Stimulated activated CD4-positive, alpha-beta T cell treated with anti-CD3 and anti-CD28 coated beads, Interleukin-12 subunit alpha, Interleukin-12 subunit beta, amount 100 ng/mL, for 24 hours (primary cell): ENCODE measurements around the gene ZP4.

Source experiments
- DNase-seq, 2 experiments: peaks; one replicate each; pipeline ENCODE4 v3.0.0-alpha.2; 2020; ENCODE audit warnings: low read depth in 2 of 2

Gene ZP4, protein sequence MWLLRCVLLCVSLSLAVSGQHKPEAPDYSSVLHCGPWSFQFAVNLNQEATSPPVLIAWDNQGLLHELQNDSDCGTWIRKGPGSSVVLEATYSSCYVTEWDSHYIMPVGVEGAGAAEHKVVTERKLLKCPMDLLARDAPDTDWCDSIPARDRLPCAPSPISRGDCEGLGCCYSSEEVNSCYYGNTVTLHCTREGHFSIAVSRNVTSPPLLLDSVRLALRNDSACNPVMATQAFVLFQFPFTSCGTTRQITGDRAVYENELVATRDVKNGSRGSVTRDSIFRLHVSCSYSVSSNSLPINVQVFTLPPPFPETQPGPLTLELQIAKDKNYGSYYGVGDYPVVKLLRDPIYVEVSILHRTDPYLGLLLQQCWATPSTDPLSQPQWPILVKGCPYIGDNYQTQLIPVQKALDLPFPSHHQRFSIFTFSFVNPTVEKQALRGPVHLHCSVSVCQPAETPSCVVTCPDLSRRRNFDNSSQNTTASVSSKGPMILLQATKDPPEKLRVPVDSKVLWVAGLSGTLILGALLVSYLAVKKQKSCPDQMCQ

DNA sequence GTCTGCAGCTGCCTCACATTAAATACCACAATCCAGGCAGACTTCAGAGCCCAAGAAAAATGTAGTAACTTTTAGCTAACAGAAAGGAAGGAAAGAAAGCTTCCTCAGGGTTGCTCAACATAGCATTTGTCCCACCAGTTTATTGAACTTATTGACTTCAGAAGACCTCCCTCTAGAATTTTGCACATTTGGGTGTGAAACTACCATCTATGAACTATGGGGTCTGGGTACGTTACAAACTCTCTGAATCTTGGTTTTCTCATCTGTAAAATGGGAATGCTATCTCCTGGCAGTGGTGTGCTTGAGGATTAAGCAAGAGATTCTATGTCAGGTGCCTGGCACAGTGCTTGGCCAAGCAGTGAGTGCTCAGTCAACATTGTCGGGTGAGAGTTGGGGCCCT, at the start of gene ZP4:
TSS of gene ZP4 (minus strand) at position 101 of the 400 bp plus-strand sequence. CDS start 287 bp downstream, outside the sequence.
- no peak for DNase-seq

DNA sequence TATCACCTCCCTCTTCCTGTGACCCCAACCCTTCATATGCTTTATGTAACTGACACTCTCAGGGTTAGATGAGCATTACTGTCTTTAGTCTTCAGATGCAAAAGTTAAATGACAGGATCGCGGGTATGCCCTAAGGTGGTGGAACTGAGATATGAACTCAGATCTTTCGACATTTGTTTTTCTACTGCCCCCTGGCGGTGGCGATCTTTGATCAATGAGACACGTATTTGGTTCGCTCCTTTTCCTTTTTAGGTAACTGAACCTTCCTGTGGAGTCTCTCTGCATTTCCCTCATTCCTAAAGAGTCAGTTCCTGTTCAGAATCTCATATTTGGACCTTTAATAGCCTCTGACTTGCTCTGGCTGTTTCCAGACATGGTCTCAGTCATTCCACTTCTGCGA, 47.8 kb upstream of the ZP4 start:
- no peak for DNase-seq

DNA sequence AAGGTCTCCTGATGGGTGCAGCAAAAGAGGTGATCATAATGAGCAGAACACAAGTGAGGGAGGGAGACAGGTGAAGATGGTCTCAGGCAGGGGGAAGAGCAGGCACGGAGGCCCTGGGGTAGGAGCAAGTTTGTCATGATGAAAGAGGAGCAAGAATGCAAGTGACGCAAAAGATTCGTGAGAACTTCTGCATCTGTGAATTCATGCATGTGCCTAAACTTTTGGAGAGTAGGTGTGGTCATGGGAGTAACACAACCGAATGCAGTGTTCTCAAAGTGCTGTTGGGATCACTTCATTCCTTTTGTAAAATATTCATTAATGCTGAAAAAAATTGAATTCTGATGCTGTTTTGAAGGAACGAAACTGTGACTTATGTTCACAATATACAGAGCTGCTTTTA, 47.3 kb upstream of the ZP4 start:
- DNase-seq = no peak

DNA sequence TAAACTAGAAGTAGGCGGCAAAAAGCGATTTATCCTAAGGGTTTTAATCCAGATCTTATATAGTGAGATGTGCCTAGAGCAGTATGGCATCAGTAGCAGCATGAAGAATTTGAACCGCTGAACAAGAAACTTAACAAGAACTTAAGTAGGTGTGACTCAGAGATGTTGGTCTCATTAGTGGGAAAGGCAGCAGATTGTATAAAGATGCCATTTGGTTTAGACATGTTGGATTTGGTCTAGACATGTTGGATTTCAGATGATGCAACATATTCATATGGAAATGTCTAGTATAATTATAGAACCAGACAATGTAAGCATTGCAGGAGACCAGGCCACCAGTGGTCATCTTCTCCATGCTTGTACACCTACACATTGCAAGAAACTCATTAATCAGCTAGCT, 42.1 kb upstream of the ZP4 start:
- no peak for DNase-seq

DNA sequence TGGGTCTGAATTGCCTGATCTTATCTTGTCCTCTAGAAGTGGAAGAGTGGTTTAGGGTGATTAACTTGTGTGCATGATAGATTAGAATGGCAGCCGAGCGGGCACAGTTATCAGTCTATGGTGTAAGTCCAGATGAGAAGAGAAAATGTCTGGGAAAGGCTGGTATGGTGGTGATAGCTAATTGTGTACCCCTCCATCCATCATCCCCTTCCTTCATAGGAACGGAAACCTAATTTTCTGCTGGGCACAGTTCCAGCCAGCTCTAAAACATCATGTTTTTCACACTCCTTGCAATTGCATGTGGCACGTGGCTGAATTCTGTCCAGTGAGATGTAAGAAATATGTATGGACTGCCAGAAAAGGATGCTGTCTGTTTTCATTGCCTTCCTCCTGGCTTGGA, 40.9 kb upstream of the ZP4 start:
- DNase-seq = no peak

DNA sequence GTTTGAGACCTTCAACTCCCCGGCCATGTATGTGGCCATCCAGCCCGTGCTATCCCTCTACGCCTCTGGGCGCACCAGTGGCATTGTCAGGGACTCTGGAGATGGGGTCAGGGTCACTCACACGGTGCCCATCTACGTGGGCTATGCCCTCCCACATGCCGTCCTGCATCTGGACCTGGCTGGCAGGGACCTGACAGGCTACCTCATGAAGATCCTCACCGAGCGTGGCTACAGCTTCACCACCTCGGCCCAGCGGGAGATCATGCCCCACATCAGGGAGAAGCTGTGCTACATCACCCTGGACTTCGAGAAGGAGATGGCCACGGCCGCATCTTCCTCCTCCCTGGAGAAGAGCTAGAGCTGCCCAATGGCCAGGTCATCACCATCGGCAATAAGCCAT, 36.5 kb upstream of the ZP4 start:
- DNase-seq = no peak

DNA sequence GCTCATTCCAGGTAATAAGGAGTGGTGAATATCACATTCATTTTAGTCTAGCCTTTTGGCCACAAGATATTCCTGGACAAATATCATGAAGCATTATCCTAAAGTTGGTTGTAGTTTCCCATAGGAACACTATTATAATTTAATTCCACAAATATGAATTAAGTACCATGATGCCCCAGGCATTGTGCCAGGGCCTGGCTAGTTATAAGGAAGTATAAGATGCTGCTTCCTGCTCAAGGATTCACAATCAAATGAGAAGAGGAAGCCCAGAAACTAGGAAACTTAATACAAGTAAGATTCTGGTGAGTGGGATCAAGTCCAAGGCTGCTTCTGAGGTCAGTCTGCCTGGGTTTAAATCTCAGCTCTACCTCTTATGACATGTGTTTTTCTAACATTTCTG, 30.6 kb upstream of the ZP4 start:
- no peak for DNase-seq

DNA sequence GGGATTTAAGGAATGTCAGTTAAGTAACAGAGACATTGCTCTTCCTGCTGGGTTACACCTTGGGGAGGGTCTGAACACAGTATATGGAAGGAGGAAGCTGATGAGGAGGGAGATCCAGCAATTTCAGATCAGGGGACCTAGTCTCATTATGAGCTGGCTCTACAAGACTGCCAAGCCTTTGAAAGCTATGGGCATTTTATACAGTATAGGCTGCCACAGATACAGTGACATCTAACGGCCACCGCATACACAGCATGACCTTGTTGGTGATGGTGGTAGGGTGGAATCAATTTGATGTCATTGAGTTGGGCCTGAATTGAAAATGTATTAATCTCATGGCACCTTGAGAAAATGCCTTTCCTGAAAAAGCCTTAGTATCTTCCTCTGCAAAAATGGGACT, 22.6 kb upstream of the ZP4 start:
- no peak for DNase-seq

DNA sequence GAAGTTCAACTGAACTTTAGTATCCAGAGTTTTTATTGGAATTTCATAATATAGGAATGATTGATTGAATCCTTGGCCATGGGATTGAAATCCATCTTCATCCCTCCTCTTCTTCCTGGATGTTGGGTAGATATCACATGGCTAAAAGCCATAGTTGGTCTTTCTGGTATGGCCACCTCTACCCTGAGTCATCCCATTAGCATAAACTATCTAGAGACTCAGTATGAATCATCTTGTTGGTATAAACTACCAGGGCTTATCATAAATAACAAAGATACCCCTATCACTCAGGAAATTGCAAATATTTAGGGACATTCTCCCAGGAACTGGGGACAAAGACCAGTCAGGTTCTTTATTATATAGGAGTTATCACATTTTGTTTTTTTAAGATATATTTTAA, 21.2 kb upstream of the ZP4 start:
- DNase-seq = no peak

DNA sequence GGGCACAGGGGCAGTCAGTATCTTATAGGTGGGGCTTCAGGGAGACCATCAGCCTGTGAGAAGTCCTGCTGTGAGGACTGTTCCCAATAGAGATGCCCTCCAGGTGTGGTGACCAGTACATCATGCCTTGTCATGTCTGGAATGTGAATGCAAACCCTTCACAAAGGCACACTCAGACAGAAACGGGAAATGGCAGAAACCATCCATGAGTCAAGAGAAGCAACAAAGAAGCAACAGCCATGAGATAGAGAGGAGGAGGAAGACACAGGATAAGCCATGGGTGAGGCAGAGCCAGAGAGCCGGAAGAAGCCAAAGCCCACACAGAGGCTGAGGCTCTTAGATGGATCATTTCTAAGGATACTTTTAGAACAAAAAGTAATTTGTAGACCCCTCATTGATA, 20.1 kb upstream of the ZP4 start:
- DNase-seq = no peak

DNA sequence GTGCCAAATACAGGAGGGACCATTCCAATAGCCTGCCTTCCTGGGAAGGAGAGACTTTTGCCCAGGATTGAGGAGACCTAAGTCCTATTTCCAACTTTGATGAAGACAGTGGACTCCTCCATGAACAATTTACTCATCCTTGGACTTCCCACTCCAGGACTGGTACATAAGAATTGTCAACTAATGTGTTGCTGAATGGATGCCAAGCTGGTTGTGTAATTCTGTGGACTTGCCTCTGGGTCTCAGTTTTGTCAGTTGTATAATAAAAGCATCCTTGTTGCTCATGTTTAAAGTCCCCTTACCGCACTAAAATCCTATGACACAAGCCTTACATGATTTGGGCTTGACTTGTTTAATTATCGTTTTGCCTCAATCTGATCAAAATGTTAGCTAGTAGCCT, 13.2 kb upstream of the ZP4 start:
- DNase-seq = no peak

DNA sequence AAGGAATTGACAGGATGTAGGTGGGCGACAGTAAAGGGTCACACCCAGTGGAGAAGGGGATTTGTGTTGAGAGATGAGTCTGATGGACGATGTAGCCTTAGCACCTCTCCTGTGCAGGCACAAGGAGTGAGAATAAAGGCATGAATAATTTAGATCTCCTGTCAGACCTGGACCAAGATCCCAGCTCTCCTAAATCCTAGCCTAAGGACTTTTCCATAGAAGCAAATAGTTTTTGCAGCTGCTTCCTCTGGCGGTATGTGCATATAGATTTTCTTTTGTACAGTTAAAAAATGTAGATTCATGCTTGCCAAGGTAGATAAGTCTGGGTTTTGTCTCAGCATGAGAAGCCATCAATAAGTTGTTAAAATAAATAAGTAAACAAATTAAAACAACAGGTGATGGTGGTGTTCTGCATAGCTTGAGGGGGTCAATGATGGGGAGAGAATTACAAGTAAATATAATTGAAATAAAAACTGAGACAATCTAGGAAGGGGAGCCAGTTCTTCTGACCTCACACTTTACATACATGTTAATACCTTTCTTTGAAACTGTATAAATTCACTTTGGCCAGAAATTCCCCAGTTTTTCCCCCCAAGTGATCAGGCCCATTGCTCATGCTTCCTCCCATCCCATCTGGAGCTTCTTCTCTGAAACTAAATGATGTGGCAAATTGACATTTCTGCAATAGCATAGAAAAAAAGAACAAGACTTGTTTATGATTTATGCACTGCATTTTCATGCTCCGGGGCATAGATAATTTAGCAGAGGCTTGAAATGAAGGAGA, 12.4 kb upstream of the ZP4 start:
- DNase-seq = no peak

DNA sequence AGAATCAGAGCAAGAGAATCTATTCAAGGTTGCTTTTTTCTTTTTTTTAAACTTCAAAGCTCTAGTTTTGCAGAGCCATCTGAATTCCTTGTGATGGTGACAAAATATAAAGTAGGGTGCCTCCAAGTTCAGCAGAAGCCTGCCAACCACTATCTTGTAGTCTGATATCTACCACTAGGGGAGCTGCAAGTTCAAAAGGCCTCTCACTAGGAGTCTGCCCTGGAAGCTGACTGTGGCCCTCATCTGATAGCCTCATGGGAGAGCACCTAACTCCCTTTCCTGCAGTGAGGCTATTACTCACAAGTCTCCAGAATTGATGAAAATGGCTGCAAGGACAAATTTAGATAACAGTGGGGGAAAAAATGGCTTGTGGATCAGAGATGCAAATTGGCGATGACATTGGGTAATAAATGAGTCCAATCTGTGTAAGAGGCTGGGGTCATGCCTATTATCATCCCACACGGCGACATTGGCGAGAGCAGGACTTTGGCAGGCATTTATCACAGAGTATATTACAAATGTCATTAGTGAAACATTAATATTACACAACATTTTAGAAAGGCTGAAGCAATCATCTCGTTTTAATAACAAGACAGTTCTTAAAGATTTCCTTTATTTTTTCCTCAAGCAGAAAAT, 10.7 kb upstream of the ZP4 start:
- no peak for DNase-seq

DNA sequence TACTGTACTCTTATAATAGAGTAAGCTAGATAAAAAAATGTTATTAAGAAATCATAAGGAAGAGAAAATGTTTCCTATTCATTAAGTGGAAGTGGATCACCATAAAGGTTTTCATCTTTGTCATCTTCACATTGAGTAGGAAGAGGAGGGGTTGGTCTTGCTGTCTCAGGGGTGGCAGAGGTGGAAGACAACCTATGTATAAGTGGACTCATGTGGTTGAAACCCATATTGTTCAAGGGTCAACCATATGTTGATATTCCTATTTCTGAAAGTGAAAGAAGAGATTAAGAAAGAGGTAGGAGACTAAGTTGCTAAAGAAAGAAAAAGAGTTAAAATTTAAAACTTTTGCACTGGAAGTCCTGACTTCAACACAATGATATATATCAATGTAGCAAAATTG, 4.9 kb upstream of the ZP4 start:
- DNase-seq = no peak

DNA sequence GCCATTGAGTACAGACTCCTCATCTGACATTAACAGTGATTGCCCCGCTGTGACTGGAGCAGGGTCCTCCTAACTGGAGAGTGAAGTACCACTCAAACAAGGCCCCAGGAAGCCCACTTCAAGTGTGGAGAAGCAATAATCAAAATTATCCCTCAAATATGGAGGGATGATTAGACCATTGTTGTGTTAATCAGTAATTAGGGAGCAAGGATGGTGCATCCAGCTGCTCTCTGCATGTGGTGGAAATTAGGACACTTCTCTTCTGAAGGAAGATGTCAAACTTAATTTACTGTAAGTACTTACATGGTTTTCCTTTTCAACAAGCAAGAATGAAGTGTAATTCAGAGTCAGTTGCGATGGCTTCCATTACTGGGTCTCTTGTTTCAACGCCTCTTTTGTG, 3.4 kb upstream of the ZP4 start:
- DNase-seq = no peak

DNA sequence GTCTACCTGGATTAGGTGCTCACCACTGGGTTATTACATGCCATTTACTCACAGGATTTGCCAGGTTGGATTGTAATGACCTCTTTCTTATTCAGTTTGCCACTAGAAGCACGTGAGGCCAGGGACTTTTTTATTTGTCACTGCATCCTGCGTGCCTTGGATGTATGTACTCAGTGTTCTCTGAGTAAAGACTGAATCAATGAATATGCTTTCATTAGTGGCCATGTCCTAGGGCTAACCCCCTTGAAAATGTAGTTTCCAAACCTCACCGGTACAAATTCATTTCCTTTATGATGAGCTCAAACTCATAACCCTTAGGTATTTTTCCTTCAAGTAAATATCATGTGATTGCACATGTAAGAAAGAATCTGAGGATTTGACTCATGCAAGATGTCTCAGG, 1.3 kb upstream of the ZP4 start:
- no peak for DNase-seq

DNA sequence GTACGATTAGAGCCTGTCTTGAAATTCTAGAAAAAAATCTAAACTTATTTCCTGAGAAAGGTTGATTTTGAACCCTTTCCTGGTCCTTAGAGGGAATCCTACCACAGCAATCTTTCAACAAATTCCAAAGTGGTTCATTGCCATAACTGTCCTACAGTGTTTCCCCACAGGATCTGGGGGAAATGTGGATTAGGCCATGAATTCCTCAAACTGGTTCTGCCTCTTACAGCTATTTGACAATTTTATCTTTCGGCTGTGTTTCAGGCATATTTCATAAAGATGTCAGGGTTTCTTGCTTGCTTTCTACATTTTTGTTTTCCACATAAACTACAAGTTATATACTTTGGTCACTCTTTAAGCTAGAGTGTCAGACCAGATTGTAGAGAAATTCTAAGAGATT, 544 bp upstream of the ZP4 start:
- no peak for DNase-seq

DNA sequence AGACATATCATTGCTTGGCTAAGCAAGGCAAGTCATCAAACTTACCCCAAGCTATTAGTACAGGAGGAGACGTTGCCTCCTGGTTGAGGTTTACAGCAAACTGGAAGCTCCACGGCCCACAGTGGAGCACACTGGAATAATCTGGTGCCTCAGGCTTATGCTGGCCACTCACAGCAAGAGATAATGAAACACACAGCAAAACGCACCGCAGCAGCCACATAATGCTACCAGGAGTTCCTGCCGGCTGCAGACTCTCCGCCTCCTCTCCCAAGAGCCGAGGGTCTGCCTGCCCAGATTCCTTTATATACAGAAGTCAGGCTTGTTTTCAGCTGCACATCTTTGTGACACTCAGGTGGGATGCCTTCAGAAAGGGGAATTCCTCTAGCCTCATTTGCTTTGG, 306 bp downstream of the ZP4 start:
- no peak for DNase-seq

DNA sequence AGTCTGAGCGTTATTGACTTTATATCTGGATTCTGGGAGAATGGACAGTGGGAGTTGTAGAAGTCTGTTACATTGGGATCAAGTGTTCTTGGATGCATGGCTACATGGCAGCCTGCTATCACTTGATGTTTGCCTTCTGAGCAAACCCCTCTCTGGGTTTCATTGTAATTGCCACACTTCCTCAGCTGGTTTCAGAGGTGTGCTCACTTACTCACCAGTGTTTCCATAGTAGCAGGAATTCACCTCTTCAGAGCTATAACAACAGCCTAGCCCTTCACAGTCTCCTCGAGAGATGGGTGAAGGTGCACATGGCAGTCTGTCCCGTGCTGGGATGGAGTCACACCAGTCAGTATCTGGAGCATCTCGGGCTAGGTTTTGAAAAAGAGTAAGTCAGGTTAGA, 2.6 kb downstream of the ZP4 start:
- DNase-seq = no peak

DNA sequence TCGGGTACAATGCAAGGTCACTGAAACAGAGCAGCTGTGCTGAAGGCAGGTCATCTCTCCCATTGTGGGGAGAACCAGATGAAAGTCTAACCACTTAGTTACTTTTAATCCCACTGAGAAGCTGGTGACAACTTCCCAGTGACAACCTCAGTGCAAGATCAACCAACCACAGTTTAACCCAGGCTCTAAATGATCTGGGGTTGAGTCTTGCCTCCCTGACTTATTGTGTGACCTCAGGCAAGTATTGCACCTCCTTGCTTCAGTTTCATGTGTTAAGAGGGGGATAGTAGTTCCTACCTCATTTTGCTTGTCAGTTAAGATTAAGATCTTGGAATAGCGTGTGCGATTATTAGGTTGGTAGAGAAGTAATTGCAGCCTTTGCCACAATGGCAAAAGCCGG, 3.2 kb downstream of the ZP4 start:
- DNase-seq = no peak

DNA sequence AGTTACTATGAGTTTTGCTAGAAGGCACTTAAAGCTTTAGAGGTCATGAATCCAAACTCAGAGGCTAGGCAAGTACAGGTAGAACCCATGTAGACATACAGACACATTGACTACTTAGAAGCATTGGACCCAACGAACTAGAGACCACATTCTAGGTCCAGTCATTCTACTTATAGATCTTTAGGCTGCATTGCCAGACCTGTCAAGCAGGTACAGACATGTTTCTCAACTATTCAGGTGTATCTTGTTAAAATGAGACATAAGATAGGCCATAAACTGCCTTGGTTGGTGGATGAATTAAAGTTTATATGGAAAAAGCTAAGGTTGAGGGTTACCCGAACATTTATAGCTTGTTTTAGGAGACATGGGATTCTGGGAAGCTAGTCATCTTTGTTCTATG, 6.5 kb downstream of the ZP4 start:
- no peak for DNase-seq

DNA sequence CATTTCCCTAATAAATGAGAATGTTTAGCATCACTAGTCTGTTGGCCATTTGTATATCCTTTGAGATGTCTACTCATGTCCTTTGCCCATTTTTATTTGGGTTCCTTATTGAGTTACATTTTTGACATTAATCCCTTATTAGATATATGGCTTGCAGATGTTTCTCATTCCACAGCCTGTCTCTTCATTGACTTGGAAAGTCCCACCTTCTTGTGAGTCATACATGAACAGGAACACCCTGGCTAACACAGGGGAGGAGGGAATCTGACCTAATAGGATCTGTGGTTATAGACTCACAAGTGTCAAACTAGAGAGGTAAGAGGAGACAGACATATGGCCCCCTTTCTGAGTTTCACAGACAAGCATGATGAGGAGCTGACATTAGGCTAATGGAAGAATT, 11.5 kb downstream of the ZP4 start:
- no peak for DNase-seq

DNA sequence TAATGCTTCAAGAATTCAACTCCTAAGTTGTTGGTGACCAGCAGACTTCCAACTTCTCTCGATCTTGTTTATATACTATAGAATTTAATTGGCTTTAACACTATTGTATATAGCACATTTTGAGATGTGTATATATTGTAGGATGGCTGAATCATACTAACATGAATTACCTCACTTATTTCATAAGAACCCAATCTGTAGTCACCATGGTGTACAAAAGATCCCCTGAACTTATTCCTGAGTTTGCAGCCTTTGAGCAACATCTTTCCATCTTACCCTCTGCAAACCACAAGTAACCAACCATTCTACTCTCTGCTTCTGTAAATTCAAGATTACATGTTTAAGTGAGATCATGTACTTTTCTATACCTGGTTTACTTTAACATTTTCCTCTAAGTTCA, 12.3 kb downstream of the ZP4 start:
- no peak for DNase-seq
